GM12892 (cell line): Measurements from ENCODE around the gene CHST15.
A peak's percentile ranks its signal among the peaks of the same experiment; 100 is the strongest.
"Not testable (repeated sequence)": the region's sequence is repeated elsewhere in the genome, so short reads cannot be mapped to it uniquely, and the experiment has no call there.

Source experiments
- DNase-seq: peaks from one replicate; pipeline ENCODE4 v3.0.0; 2011; ENCODE audit not compliant: insufficient read length
- FAIRE-seq: peaks from 2 replicates; lab custom pipeline; 2011; peaks lifted over from hg19 to GRCh38; lab: Jason Lieb, UNC
- POLR2A ChIP-seq: IDR thresholded peaks from 2 replicates; pipeline ENCODE4 v1.6.1; 2011; ENCODE audit warnings: low read depth, low read length, control low read depth
- POLR2AphosphoS5 ChIP-seq: IDR thresholded peaks from 2 replicates; pipeline ENCODE4 v1.6.1; 2011; ENCODE audit warnings: low read depth, low read length, control low read depth
- TAF1 ChIP-seq: IDR thresholded peaks from 2 replicates; pipeline ENCODE4 v1.6.1; 2011; ENCODE audit warnings: low read depth, mild to moderate bottlenecking, control low read depth, low read length, borderline replicate concordance

CHST15 gene

GRCh38 chr10:124043310-124044142, 49.9 kb downstream of the CHST15 start:
- no peak for TF ChIP-seq POLR2AphosphoS5
- no peak for TF ChIP-seq TAF1
- TF ChIP-seq POLR2A, result no peak
- FAIRE-seq (peak; percentile 33), DNase-seq (no peak)

GRCh38 chr10:124042656-124043309, 50.6 kb downstream of the CHST15 start:
- no peak for FAIRE-seq
- no peak for TF ChIP-seq TAF1
- no peak for TF ChIP-seq POLR2AphosphoS5
- TF ChIP-seq POLR2A, result no peak
- no peak for DNase-seq

GRCh38 chr10:124041675-124042445, 51.5 kb downstream of the CHST15 start:
- TF ChIP-seq TAF1 (no peak), POLR2A (no peak), POLR2AphosphoS5 (no peak)
- FAIRE-seq, result no peak
- no peak for DNase-seq

GRCh38 chr10:124040451-124041188, 52.8 kb downstream of the CHST15 start:
- no peak for TF ChIP-seq TAF1
- TF ChIP-seq POLR2A, result no peak
- no peak for TF ChIP-seq POLR2AphosphoS5
- no peak for FAIRE-seq

GRCh38 chr10:124039483-124040013, 53.9 kb downstream of the CHST15 start:
- DNase-seq (no peak), FAIRE-seq (no peak)
- TF ChIP-seq POLR2A, result no peak
- TF ChIP-seq POLR2AphosphoS5, result no peak
- TF ChIP-seq TAF1, result no peak

More at GRCh38 chr10:124040451-124041188, 52.8 kb downstream of the CHST15 start:
- no peak for DNase-seq

GRCh38 chr10:124037784-124038183, 55.6 kb downstream of the CHST15 start:
- TF ChIP-seq POLR2A (no peak), TAF1 (no peak)
- DNase-seq (no peak), FAIRE-seq (no peak)

- FAIRE-seq, result no peak
- no peak for DNase-seq
- TF ChIP-seq POLR2A (no peak), POLR2AphosphoS5 (no peak), TAF1 (no peak)
Measured at GRCh38 chr10:124037286-124037685, 56.1 kb downstream of the CHST15 start.

GRCh38 chr10:124036746-124037145, 56.7 kb downstream of the CHST15 start:
- FAIRE-seq (no peak), DNase-seq (no peak)
- no peak for TF ChIP-seq POLR2AphosphoS5
- no peak for TF ChIP-seq POLR2A
- TF ChIP-seq TAF1, result no peak

- peak; percentile 97 for FAIRE-seq
- DNase-seq, result peak; percentile 80
- TF ChIP-seq TAF1, result no peak
- no peak for TF ChIP-seq POLR2AphosphoS5
- TF ChIP-seq POLR2A, result no peak
Measured at GRCh38 chr10:124035928-124036558, 57.4 kb downstream of the CHST15 start.

- FAIRE-seq (no peak), DNase-seq (no peak)
- TF ChIP-seq POLR2AphosphoS5 (no peak), POLR2A (no peak), TAF1 (no peak)
Measured at GRCh38 chr10:124035306-124035927, 58.0 kb downstream of the CHST15 start.

GRCh38 chr10:124034576-124035305, 58.7 kb downstream of the CHST15 start:
- not testable (repeated sequence) for FAIRE-seq, DNase-seq
